Stimulated activated CD4-positive, alpha-beta T cell treated with anti-CD3 and anti-CD28 coated beads, Interleukin-15, amount 100 ng/mL, for 24 hours (primary cell): ENCODE data around the gene INPP4A.
"Not testable (repeated sequence)": the region's sequence is repeated elsewhere in the genome, so short reads cannot be mapped to it uniquely, and the experiment has no call there.

Experiments
- DNase-seq: peaks from one replicate; pipeline ENCODE4 v3.0.0-alpha.2; 2020

The INPP4A gene

GRCh38 chr2:98570356-98570755 is 125.7 kb downstream of the INPP4A start:
- no peak for DNase-seq

GRCh38 chr2:98571121-98571701 is 126.6 kb downstream of the INPP4A start:
- DNase-seq = no peak

DNA sequence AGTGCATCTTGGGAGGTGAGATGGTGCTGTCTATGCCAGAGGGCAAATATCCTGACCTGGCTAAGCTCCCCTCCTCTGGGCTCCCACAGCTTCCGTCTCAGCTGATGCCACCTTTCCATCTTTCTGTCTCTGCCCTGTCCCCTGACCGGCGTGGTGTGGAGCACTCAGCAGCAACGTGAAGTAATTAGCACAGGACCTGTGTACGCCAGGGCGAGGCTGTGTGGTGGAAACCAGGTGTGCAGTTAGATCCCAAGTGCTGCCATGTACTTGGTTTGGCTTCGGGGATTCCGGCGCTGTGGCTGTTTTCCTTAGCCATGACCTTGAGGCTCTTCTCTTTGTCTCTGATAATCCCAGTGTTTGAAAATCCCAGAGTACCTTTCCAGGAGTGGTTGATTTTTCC is 127.1 kb downstream of the INPP4A start:
- no peak for DNase-seq

GRCh38 chr2:98572211-98572610 is 127.6 kb downstream of the INPP4A start:
- no peak for DNase-seq

DNA sequence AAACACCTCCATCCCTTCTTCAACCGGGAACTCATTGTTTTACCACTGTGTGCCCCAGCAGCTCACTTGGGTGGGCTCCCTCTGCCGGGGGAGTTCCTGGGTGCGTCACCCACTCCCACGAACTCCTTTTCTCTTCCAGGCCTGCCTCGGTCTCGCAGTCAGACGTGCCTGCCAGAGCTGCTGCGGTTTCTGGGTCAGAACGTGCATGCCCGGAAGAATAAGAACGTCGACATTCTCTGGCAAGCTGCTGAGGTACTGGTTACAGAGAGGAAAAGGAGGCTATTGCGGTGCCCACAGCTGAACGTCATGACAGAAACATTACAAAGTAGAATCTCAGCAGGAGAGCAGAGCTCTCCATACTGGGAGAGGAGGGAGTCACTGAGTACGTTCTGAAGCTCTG is 128.0 kb downstream of the INPP4A start:
- DNase-seq = no peak

GRCh38 chr2:98573426-98573825 is 128.8 kb downstream of the INPP4A start:
- DNase-seq = no peak

DNA sequence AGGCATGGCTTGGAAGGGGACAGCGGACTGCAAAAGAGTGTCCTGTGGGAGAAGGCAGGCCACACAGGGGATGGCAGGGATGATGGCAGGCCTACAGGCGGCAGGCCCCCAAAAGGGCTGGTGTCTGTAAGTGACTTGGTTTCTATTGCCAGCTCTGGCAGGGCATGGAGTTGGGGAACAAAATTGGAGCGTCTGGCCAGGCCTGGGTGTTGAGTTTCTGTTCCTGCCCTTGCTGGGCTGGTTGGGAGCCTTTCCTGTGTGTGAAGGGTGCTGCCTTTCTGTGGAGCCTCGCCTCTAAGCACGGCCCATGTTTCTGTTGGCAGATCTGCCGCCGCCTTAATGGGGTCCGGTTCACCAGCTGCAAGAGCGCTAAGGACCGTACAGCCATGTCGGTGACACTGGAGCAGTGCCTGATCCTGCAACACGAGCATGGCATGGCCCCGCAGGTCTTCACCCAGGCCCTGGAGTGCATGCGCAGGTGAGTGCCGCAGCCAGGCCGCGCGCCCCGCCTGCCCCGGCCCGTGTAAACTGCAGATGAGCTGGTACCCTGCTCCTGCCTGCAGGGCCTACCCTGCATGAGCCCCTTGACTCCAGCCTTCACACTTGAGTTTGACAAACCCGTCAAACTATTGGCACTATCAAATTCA is 132.1 kb downstream of the INPP4A start:
- DNase-seq = no peak

DNA sequence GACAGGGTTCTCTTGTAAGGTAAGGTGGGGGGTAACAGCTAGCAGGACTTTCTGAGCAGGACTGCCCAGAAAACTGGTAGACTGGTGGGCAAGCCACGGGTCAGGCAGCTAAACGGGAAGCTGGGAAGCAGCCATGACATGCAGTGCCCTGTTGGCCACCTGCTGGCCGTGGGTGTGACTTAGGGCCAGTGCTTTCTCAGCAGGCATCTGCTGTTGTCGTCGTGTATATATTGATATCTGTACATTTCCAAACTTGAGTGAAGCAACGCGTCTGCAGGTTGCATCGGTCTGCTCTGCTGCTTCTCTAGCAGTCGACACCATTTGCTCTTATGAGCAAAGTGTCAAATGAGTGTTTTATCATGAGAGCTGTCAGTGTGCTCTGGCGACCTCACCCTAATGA is 132.7 kb downstream of the INPP4A start:
- DNase-seq = no peak

DNA sequence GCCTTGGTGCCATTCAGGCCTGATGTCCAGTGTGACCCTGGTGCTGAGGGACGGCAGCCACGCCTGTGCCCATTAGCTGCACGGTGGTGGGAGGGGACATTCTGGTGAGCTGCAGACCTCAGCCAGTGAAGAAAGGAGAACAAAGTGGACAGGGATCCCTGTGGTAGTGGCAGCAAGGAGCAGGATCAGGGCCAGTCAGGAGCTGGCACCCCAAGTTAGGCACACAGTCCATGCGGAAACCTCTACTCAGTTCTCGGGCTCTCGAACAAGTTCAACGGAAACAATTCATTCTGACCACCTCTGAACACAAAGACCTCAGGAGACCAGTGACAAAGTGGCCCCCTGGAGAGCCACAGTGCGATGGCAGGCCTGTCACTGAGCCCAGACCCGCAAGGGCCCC is 133.6 kb downstream of the INPP4A start:
- no peak for DNase-seq

GRCh38 chr2:98579926-98580325 is 135.3 kb downstream of the INPP4A start:
- no peak for DNase-seq

DNA sequence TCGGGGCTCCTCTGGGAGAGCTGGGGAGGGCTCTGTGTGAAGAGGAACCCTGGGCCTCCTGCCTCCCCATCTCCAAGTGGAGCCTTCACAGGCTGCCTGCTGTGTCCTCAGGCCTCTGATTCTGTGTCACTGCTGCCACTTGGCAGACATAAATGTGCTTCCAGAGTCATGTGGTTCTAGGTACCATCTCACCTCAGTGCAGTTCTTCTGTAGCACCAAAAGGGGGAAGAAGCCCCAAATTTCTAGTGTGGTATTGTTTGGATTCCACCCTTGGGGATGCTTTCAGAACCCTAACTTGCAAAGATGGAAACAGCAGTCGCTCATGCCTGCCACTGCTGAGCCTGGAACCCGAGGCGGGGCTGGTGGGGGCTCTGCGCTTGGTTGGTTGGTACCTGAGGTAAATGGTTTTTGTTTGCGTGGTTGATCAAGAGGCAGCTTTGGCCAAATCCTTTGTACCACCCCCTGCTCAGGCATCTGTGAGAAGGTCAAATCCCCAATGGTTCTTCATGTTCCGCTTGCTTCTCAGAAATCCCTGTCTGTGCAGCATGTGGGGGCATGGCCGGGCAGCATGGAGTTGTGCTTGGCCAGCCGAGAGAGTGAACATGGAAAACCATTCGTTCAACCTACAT is 136.1 kb downstream of the INPP4A start:
- DNase-seq = no peak

GRCh38 chr2:98582523-98582922 is 137.9 kb downstream of the INPP4A start:
- DNase-seq = no peak

- DNase-seq = no peak
Measured at GRCh38 chr2:98583276-98583675, 138.6 kb downstream of the INPP4A start.

- no peak for DNase-seq
Measured at GRCh38 chr2:98583816-98584618, 139.4 kb downstream of the INPP4A start.

DNA sequence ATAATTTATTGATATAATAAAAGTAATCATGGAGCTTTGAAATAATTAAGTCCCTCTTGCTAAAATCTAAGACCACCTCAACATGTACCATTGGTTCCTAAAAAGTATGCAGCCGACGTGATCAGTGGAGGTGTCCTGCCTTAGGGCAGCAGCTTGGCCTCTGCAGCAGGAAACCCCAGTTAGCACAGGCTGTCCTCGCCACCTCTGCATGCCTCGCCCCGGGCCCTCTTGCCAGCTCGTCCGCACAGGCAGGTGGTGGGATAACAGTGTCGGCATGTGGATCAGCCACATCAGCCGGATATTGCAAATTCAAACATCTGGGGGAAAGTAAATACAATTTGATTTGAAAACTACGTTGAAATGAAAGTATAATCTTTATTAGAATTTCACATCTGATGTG is 140.7 kb downstream of the INPP4A start:
- DNase-seq = no peak

DNA sequence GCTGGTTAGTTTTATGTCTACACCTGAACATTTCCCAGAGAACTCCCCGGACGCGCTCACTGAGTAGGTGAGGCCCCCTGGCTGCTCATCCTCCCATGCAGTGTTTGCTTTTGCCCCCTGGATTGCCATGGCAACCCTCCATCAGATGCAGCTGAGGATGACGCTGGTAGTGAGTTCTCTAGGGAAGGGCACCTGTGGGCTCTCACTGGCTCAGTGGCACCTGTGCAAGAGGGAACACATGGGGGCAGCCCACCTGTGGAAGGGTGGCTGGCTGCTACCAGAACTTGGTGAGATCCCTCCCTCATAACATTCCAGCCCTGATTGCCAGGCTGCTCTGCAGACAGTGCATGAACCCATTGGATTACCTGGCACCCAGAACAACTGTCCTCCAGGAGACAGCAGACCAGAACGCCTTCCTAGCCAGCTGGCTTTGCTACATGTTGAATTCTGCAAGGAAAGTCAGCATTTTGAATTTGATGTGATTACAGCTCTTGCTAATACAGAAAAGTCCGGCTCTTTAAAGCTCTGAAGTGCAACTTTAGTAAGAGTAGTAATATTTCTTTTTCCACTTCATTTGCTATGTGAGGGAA is 142.0 kb downstream of the INPP4A start:
- DNase-seq = no peak

- DNase-seq = no peak
Measured at GRCh38 chr2:98588880-98589431, 144.3 kb downstream of the INPP4A start.

- DNase-seq = no peak
Measured at GRCh38 chr2:98589489-98589888, 144.8 kb downstream of the INPP4A start.

DNA sequence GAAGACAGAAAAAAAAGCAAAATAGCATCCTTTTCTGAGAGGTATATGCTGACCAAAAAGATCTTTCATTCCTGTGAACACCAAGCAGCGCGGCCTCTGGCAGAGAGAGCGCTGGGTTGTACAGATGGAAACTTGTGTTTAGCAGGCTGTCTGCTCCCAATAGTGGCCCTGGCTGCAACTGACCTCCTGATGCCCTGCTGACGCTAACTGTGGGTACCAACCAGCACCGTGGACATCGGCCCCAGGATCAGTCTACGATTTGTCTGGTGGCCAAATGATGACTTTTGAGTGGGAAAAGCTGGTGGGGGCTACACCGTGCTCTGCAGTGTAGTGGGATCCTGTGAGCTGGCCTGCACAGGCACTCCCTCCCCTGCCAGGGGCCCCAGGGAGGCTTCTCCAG is 147.9 kb downstream of the INPP4A start:
- no peak for DNase-seq

- not testable (repeated sequence) for DNase-seq
Measured at GRCh38 chr2:98594665-98595064, 150.0 kb downstream of the INPP4A start.

DNA sequence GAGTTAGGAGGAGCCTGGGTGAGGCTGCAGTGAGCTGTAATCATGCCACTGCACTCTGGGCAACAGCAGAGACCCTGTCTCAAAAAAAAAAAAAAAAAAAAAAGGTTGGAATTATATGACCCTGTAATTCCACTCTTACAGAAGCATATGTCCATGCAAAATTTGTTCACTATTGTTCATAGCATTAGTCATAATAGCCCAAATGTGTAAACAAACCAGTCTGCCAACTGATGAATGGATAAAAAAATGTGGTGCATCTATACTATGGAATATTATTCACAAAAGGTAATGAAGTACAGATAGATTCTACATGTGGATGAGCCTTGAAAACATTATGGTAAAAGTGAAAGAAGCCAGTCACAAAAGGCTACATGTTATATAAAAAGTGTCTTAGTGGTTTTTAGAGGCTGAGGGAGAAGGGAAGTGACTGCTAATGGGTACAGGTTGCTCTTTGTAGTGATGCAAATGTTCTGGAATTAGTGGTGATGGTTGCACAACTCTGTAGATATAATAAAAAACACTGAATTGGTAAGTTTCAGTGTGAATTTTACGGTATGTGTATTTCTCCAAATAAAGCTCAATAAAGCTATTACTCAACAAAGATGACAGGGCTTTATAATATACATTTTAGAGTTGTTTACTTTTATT is 154.2 kb downstream of the INPP4A start:
- no peak for DNase-seq

GRCh38 chr2:98601532-98602132 is 157.0 kb downstream of the INPP4A start:
- DNase-seq = no peak
